Adipocyte (in vitro differentiated cells): ENCODE measurements around the gene A2ML1.
A peak's percentile ranks its signal among the peaks of the same experiment; 100 is the strongest.
"Not testable (repeated sequence)": the region's sequence is repeated elsewhere in the genome, so short reads cannot be mapped to it uniquely, and the experiment has no call there.

Experiments
- DNase-seq: peaks from one replicate; pipeline ENCODE4 v3.0.0-alpha.2; 2015; ENCODE audit warnings: low read depth
- H3K27me3 ChIP-seq: replicated peaks from 2 replicates; pipeline ENCODE4 v1.7.0; 2013; ENCODE audit warnings: mild to moderate bottlenecking, low read length, moderate library complexity; ENCODE audit not compliant: control insufficient read depth, insufficient read depth
- H3K36me3 ChIP-seq: 2 replicates; pipeline ENCODE4 v1.7.0; 2013; ENCODE audit warnings: low read length, mild to moderate bottlenecking, moderate library complexity; ENCODE audit not compliant: control insufficient read depth, insufficient read depth, severe bottlenecking
- H3K4me1 ChIP-seq: 2 replicates; pipeline ENCODE4 v1.7.0; 2013; ENCODE audit warnings: mild to moderate bottlenecking, low read length, moderate library complexity; ENCODE audit not compliant: control insufficient read depth, insufficient read depth
- H3K4me3 ChIP-seq: 2 replicates; pipeline ENCODE4 v1.7.0; 2013; ENCODE audit warnings: mild to moderate bottlenecking, low read length, moderate library complexity
- H3K9ac ChIP-seq: 2 replicates; pipeline ENCODE4 v1.7.0; 2013; ENCODE audit warnings: mild to moderate bottlenecking, low read length, moderate library complexity
- H3K9me3 ChIP-seq: 2 replicates; pipeline ENCODE4 v1.7.0; 2013; ENCODE audit warnings: mild to moderate bottlenecking, low read length, moderate library complexity; ENCODE audit not compliant: control insufficient read depth

The A2ML1 gene

DNA sequence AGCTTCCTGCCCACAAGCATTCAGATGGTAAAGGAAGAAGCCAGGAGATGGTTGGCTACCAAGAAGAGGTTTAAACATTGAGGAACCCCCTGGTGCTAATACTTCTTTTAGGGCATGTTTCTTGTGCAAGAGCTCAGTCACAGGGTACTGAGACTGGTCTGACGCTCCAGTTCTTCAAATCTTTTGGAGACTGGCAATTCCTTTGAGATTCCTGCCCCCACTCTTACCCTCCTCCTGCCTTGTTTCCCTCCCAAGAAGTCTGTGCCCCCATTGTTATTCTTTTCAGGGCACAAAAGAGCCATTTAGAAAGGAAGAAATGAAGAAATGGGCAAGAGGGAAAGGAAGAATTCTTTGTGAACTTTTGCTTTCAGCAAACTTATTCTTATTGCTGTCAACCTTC is 11.8 kb downstream of the A2ML1 start:
- Histone ChIP-seq H3K9me3 (no peaks in the 10 kb centered on the region), H3K27me3 (peaks cover 14% of the 10 kb centered on the region)
- DNase-seq = no peak

GRCh38 chr12:8837291-8837690 is 14.9 kb downstream of the A2ML1 start:
- no peaks in the 10 kb centered on the region for H3K9me3 ChIP-seq

More for the DNA sequence above, 11.8 kb downstream of the A2ML1 start:
- H3K9ac ChIP-seq = no peak overlapping the region
- no peak overlapping the region for H3K4me3 ChIP-seq
- H3K4me1 ChIP-seq = no peaks in the 10 kb centered on the region
- no peaks in the 10 kb centered on the region for H3K36me3 ChIP-seq

GRCh38 chr12:8840321-8840720 is 17.9 kb downstream of the A2ML1 start:
- Histone ChIP-seq H3K9ac (no peak overlapping the region), H3K9me3 (no peaks in the 10 kb centered on the region), H3K4me1 (no peaks in the 10 kb centered on the region), H3K27me3 (peaks cover 14% of the 10 kb centered on the region), H3K36me3 (no peaks in the 10 kb centered on the region), H3K4me3 (no peak overlapping the region)
- no peak for DNase-seq

More at GRCh38 chr12:8837291-8837690, 14.9 kb downstream of the A2ML1 start:
- H3K9ac ChIP-seq = no peak overlapping the region
- no peaks in the 10 kb centered on the region for H3K36me3 ChIP-seq
- no peak overlapping the region for H3K4me3 ChIP-seq
- H3K4me1 ChIP-seq = no peaks in the 10 kb centered on the region
- H3K27me3 ChIP-seq = peaks cover 23% of the 10 kb centered on the region
- no peak for DNase-seq

GRCh38 chr12:8840938-8841633 is 18.7 kb downstream of the A2ML1 start:
- Histone ChIP-seq H3K27me3 (peaks cover 13% of the 10 kb centered on the region), H3K9me3 (no peaks in the 10 kb centered on the region), H3K4me3 (no peak overlapping the region), H3K9ac (no peak overlapping the region), H3K4me1 (no peaks in the 10 kb centered on the region), H3K36me3 (no peaks in the 10 kb centered on the region)
- no peak for DNase-seq

DNA sequence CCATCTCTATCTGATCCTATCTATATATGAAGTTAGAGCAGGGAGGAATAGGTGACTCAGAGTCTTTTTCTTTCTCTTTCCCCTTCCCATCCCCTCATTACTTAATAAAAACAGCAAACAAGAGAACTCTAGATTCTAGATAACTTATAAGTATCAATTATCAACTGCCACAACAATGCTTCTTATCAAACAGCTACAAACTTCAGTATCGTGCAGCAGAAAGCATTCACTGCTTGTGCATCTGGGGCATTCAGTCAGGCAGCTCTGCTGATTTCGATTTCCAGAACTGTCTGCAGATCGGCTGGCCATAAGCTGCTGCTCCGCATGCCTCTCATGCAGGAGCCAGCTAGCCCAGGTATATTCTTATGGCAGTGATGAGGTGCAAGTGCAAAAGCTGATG is 19.4 kb downstream of the A2ML1 start:
- H3K9me3 ChIP-seq = no peaks in the 10 kb centered on the region
- H3K27me3 ChIP-seq = peaks cover 13% of the 10 kb centered on the region
- no peaks in the 10 kb centered on the region for H3K4me1 ChIP-seq
- H3K36me3 ChIP-seq = no peaks in the 10 kb centered on the region
- no peak for DNase-seq
- H3K9ac ChIP-seq = no peak overlapping the region
- no peak overlapping the region for H3K4me3 ChIP-seq

DNA sequence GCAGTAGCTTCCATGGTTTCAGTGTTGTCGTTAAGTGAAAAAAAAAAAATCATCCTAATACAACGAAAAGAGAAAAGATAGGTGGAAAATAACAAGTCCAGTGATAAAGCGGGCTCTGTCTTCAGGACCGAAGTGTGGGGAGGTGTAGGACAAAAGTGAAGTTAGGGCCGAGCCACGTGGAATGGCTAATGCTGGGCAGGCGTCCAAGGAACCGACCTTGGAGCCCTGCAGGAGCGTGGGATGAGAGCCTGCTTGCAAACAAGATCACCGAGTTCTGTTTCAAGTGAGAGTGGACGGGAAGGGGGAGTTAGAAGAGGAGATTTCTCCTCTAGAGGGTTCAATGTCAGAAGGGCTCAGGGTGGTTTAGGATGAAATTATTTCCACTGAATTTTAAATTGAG is 22.2 kb downstream of the A2ML1 start:
- H3K9me3 ChIP-seq = no peaks in the 10 kb centered on the region
- DNase-seq = peak; percentile 9
- H3K27me3 ChIP-seq = peaks cover 13% of the 10 kb centered on the region
- H3K4me1 ChIP-seq = no peaks in the 10 kb centered on the region
- no peak overlapping the region for H3K4me3 ChIP-seq
- H3K9ac ChIP-seq = no peak overlapping the region
- no peaks in the 10 kb centered on the region for H3K36me3 ChIP-seq

- Histone ChIP-seq H3K4me3 (no peak overlapping the region), H3K36me3 (no peaks in the 10 kb centered on the region), H3K4me1 (no peaks in the 10 kb centered on the region), H3K9me3 (no peaks in the 10 kb centered on the region), H3K27me3 (peaks cover 8% of the 10 kb centered on the region), H3K9ac (no peak overlapping the region)
- no peak for DNase-seq
Measured at GRCh38 chr12:8846305-8846704, 23.9 kb downstream of the A2ML1 start.

GRCh38 chr12:8847435-8847834 is 25.0 kb downstream of the A2ML1 start:
- no peak overlapping the region for H3K4me3 ChIP-seq
- H3K9ac ChIP-seq = no peak overlapping the region
- H3K36me3 ChIP-seq = no peaks in the 10 kb centered on the region
- no peak for DNase-seq
- no peaks in the 10 kb centered on the region for H3K4me1 ChIP-seq
- H3K9me3 ChIP-seq = no peaks in the 10 kb centered on the region
- peaks cover 4% of the 10 kb centered on the region for H3K27me3 ChIP-seq

DNA sequence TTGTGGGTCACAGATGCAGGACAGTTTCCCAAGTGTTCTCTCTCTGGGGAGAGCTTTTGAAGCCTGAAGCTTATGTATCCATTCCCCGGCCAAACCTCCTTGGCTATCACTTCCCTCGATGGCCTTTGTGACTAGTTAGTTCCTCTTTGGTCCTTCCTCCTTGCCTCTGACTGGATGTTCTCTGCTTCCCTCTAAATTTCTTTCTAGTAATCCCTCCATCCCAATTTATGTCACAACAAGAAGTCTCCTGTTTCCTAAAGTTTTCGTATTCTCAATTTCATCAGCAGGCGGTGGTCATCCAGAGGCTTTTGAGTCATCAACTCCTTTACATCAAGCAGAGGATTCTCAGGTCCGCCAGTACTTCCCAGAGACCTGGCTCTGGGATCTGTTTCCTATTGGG is 27.5 kb downstream of the A2ML1 start:
- Histone ChIP-seq H3K4me3 (no peak overlapping the region), H3K27me3 (peaks cover 4% of the 10 kb centered on the region), H3K36me3 (no peaks in the 10 kb centered on the region), H3K4me1 (no peaks in the 10 kb centered on the region), H3K9ac (no peak overlapping the region), H3K9me3 (no peaks in the 10 kb centered on the region)
- DNase-seq = no peak

GRCh38 chr12:8852119-8852518 is 29.7 kb downstream of the A2ML1 start:
- Histone ChIP-seq H3K36me3 (no peaks in the 10 kb centered on the region), H3K4me3 (no peak overlapping the region)

GRCh38 chr12:8855891-8856290 is 33.5 kb downstream of the A2ML1 start:
- H3K9ac ChIP-seq = no peak overlapping the region
- no peaks in the 10 kb centered on the region for H3K4me1 ChIP-seq
- no peaks in the 10 kb centered on the region for H3K27me3 ChIP-seq
- H3K9me3 ChIP-seq = no peaks in the 10 kb centered on the region
- DNase-seq = no peak
- no peak overlapping the region for H3K4me3 ChIP-seq
- H3K36me3 ChIP-seq = no peaks in the 10 kb centered on the region

More at GRCh38 chr12:8852119-8852518, 29.7 kb downstream of the A2ML1 start:
- H3K9me3 ChIP-seq = no peaks in the 10 kb centered on the region
- no peak for DNase-seq
- no peaks in the 10 kb centered on the region for H3K27me3 ChIP-seq
- H3K4me1 ChIP-seq = no peaks in the 10 kb centered on the region
- H3K9ac ChIP-seq = no peak overlapping the region

DNA sequence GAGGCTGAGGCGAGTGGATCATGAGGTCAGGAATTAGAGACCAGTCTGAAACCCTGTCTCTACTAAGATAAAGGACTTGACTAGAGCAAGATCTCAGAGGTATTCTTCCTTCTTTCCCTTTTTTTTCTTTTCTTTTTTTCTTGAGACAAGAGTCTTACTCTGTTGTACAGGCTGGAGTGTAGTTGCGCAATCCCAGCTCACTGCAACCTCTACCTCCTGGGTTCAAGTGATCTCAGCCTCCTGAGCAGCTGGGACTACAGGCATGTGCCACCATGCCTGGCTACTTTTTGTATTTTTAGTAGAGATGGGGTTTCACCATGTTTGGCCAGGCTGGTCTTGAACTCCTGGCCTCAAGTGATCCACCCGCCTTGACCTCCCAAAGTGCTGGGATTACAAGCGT is 37.0 kb downstream of the A2ML1 start:
- not testable (repeated sequence) for DNase-seq, H3K27me3 ChIP-seq, H3K9ac ChIP-seq

More for the DNA sequence above, 37.0 kb downstream of the A2ML1 start:
- not testable (repeated sequence) for H3K4me3 ChIP-seq, H3K4me1 ChIP-seq, H3K36me3 ChIP-seq, H3K9me3 ChIP-seq
